ENCODE measurements around the gene GLIS1.

Gene GLIS1

DNA sequence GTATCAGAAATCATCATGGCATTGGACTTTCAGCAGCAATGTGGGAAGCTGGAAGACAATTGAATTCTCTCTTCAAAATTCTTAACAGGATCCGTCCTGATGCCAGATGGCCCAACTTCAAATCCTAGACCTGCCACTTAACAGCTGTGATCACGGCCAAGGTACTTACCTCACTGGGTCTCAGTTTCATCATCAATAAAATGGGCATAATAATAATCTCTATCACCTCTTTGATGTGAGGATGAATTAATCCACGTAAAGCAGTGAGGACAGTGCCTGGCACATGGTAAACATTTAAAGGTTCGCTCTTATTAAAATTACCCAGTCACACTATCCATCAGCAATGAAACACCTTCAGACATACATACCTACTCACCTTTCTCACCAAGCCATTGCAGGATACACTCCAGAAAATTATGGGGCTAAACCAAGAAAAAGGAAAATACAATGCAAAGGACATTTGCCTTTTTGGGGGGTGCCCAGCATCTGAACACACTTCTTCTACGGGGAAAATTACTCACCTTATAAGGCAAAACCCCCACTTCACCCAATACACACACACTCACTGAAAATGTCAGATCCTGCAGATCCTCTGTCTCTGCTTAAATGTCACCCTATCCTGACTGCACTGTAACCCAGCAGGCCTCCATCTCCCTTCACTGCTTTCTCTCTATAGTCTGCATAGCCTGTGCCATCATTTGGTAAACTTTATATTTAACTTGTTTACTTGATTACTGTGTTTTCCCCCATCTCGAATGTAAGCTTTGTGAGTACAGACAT, 21.7 kb downstream of the GLIS1 start:
- no peak for DNase-seq (ENCODE audit: low spot score)
- Histone ChIP-seq H3K27ac (ENCODE audit: poor library complexity, severe bottlenecking) (no peak overlapping the region), H3K27me3 (ENCODE audit: insufficient read depth, poor library complexity, severe bottlenecking) (peaks cover 3% of the 10 kb centered on the region), H3K4me1 (ENCODE audit: insufficient read depth, poor library complexity, severe bottlenecking) (no peaks in the 10 kb centered on the region), H3K4me3 (ENCODE audit: severe bottlenecking) (no peak overlapping the region), H3K36me3 (ENCODE audit: low read depth) (no peaks in the 10 kb centered on the region), H3K9me3 (ENCODE audit: severe bottlenecking) (no peaks in the 10 kb centered on the region)
- TF ChIP-seq, protein P1, sequence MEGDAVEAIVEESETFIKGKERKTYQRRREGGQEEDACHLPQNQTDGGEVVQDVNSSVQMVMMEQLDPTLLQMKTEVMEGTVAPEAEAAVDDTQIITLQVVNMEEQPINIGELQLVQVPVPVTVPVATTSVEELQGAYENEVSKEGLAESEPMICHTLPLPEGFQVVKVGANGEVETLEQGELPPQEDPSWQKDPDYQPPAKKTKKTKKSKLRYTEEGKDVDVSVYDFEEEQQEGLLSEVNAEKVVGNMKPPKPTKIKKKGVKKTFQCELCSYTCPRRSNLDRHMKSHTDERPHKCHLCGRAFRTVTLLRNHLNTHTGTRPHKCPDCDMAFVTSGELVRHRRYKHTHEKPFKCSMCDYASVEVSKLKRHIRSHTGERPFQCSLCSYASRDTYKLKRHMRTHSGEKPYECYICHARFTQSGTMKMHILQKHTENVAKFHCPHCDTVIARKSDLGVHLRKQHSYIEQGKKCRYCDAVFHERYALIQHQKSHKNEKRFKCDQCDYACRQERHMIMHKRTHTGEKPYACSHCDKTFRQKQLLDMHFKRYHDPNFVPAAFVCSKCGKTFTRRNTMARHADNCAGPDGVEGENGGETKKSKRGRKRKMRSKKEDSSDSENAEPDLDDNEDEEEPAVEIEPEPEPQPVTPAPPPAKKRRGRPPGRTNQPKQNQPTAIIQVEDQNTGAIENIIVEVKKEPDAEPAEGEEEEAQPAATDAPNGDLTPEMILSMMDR (IDR thresholded peaks at IDR 0.05; ENCODE audit: poor library complexity, severe bottlenecking), result no peak
- ATAC-seq (ENCODE audit: low read depth), result no peak

DNA sequence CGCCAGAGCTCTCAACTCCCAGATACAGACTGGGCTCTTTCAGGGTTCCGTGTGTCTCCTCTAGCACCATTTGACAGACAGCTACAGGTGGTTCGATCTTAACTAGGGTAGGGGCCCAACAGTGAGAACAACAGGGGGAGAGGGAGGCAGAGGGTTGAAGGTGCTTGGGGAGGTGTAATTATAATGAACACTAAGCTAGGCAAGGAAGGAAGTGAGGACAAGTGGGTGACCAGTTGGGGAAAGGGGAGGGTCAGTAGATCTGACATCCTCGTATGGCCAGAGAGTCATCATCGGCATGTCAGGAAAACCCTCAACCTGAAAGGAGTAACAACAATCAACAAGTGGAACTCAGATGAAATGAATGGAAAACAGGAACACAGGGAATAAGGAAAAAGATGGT, 22.8 kb downstream of the GLIS1 start:
- peaks cover 3% of the 10 kb centered on the region for H3K27me3 ChIP-seq (ENCODE audit: insufficient read depth, poor library complexity, severe bottlenecking)
- TF ChIP-seq, protein P1 (IDR thresholded peaks at IDR 0.05; ENCODE audit: poor library complexity, severe bottlenecking), result no peak
- no peak for ATAC-seq (ENCODE audit: low read depth)

GRCh38 chr1:53715478-53715877, 23.5 kb downstream of the GLIS1 start:
- ATAC-seq (ENCODE audit: low read depth), result 0 out of 3 replicates have a peak, but pooled peaks have one; percentile 31
- TF ChIP-seq, protein P1 (IDR thresholded peaks at IDR 0.05; ENCODE audit: poor library complexity, severe bottlenecking), result peak; percentile 34
- Histone ChIP-seq H3K27me3 (ENCODE audit: insufficient read depth, poor library complexity, severe bottlenecking) (peaks cover 3% of the 10 kb centered on the region), H3K36me3 (ENCODE audit: low read depth) (no peaks in the 10 kb centered on the region), H3K27ac (ENCODE audit: poor library complexity, severe bottlenecking) (no peak overlapping the region), H3K4me3 (ENCODE audit: severe bottlenecking) (no peak overlapping the region), H3K9me3 (ENCODE audit: severe bottlenecking) (no peaks in the 10 kb centered on the region), H3K4me1 (ENCODE audit: insufficient read depth, poor library complexity, severe bottlenecking) (no peaks in the 10 kb centered on the region)
- no peak for DNase-seq (ENCODE audit: low spot score)

More for the DNA sequence above, 22.8 kb downstream of the GLIS1 start:
- no peak for DNase-seq (ENCODE audit: low spot score)
- Histone ChIP-seq H3K4me3 (ENCODE audit: severe bottlenecking) (no peak overlapping the region), H3K27ac (ENCODE audit: poor library complexity, severe bottlenecking) (no peak overlapping the region), H3K4me1 (ENCODE audit: insufficient read depth, poor library complexity, severe bottlenecking) (no peaks in the 10 kb centered on the region), H3K36me3 (ENCODE audit: low read depth) (no peaks in the 10 kb centered on the region), H3K9me3 (ENCODE audit: severe bottlenecking) (no peaks in the 10 kb centered on the region)

- no peak for DNase-seq (ENCODE audit: low spot score)
- Histone ChIP-seq H3K4me3 (ENCODE audit: severe bottlenecking) (no peak overlapping the region), H3K27me3 (ENCODE audit: insufficient read depth, poor library complexity, severe bottlenecking) (no peaks in the 10 kb centered on the region), H3K9me3 (ENCODE audit: severe bottlenecking) (no peaks in the 10 kb centered on the region), H3K36me3 (ENCODE audit: low read depth) (no peaks in the 10 kb centered on the region), H3K27ac (ENCODE audit: poor library complexity, severe bottlenecking) (no peak overlapping the region), H3K4me1 (ENCODE audit: insufficient read depth, poor library complexity, severe bottlenecking) (no peaks in the 10 kb centered on the region)
- 0 out of 3 replicates have a peak, but pooled peaks have one; percentile 33 for ATAC-seq (ENCODE audit: low read depth)
- TF ChIP-seq, protein P1 (IDR thresholded peaks at IDR 0.05; ENCODE audit: poor library complexity, severe bottlenecking), result no peak
Observed at GRCh38 chr1:53712276-53712675, 26.7 kb downstream of the GLIS1 start.

DNA sequence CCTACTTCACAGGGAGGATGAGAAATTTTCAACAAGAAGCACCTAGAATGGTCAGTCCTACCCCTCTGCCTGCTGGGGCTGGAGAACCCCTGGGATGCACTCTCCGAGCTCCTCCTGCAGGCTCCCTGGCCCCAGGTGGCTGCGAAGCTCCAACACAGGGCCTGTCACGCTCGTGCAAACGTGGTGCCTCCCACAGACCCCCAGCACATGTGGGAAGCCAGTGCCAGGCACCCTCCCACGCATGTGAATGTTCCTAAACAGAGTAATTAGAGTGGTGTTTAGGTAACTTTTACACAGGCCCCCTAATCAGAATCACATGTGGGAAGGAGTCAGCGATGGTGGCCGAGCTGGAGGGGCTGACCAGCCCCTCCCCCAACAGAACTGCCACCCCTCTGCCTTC, 28.4 kb downstream of the GLIS1 start:
- Histone ChIP-seq H3K36me3 (ENCODE audit: low read depth) (no peaks in the 10 kb centered on the region), H3K4me3 (ENCODE audit: severe bottlenecking) (no peak overlapping the region), H3K27ac (ENCODE audit: poor library complexity, severe bottlenecking) (no peak overlapping the region), H3K4me1 (ENCODE audit: insufficient read depth, poor library complexity, severe bottlenecking) (no peaks in the 10 kb centered on the region), H3K9me3 (ENCODE audit: severe bottlenecking) (no peaks in the 10 kb centered on the region), H3K27me3 (ENCODE audit: insufficient read depth, poor library complexity, severe bottlenecking) (peaks cover 6% of the 10 kb centered on the region)
- DNase-seq (ENCODE audit: low spot score) (no peak), ATAC-seq (ENCODE audit: low read depth) (no peak)
- TF ChIP-seq, protein P1 (IDR thresholded peaks at IDR 0.05; ENCODE audit: poor library complexity, severe bottlenecking), result no peak

All from RWPE2 (cell line).